HL-60 (cell line): ENCODE results near the gene CPLX3.

Source experiments
- CTCF ChIP-seq: IDR thresholded peaks from one replicate; pipeline ENCODE4 v1.5.1; 2011; ENCODE audit warnings: low read length, control low read depth, inconsistent platforms; ENCODE audit not compliant: insufficient read depth
- POLR2AphosphoS5 ChIP-seq: IDR thresholded peaks from 2 replicates; pipeline ENCODE4 v1.6.1; 2012; ENCODE audit warnings: low read depth
- REST ChIP-seq: IDR thresholded peaks from 2 replicates; pipeline ENCODE4 v1.6.1; 2012; ENCODE audit warnings: low read depth; ENCODE audit not compliant: insufficient replicate concordance

- TF ChIP-seq CTCF, result no peak
- no peak for TF ChIP-seq POLR2AphosphoS5
- no peak for TF ChIP-seq REST
Measured at GRCh38 chr15:74843891-74844299, 17.5 kb downstream of the CPLX3 start.
